DND-41 (cell line): ENCODE data around the gene XRCC4.

Experiments
- CTCF ChIP-seq: IDR thresholded peaks from 2 replicates; pipeline ENCODE4 v1.5.1; 2012; ENCODE audit warnings: borderline replicate concordance, low read length, moderate library complexity, mild to moderate bottlenecking; ENCODE audit not compliant: poor library complexity, severe bottlenecking; ENCODE audit errors: extremely low read depth
- EZH2 ChIP-seq: IDR thresholded peaks from 3 replicates; pipeline ENCODE4 v1.6.1; 2012; ENCODE audit warnings: borderline replicate concordance, low read depth, mild to moderate bottlenecking, moderate library complexity, low read length, inconsistent platforms; ENCODE audit not compliant: severe bottlenecking

GRCh38 chr5:83142526-83142925 lies 65.2 kb downstream of the XRCC4 start:
- TF ChIP-seq EZH2 (no peak), CTCF (no peak)
